Measurements from ENCODE around the gene ATL2. TPM values are rescaled to one million over a fixed set of nuclear protein-coding genes. Genes with fewer than 3 reads are reported as not detected.
"Not testable (repeated sequence)": the region's sequence is repeated elsewhere in the genome, so short reads cannot be mapped to it uniquely, and the experiment has no call there.

The ATL2 gene
- total and polyA plus RNA-seq, 9 donors: 28.1 to 44.1 (median 31.7) TPM

DNA sequence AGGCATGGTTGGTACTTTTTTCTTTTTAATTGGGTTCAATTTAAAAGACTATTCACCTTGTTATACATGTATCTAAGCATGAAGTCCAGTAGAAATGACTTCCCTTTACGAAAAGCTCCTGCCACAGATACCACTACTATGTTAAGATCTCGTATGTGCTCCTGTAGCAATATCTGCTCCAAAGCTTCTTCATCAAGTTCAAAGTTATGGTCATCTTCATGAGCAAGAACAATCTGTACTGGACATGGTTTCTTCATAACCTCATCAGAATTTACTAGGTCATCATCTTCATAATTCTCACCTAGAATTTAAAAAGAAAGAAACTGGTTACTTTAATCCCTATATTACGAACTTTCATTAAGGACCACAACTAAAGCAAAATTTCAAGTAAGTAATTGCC, 33.9 kb downstream of the ATL2 start:
- Histone ChIP-seq H3K27me3 (ENCODE audit: control insufficient read depth, insufficient read depth, low read length) (no peaks in the 10 kb centered on the region), H3K36me3 (ENCODE audit: control insufficient read depth, insufficient read depth, low read length) (peaks cover 13% of the 10 kb centered on the region), H3K4me3 (ENCODE audit: low read length) (no peak overlapping the region), H3K9me3 (replicated peaks; ENCODE audit: control insufficient read depth, low read depth, low read length) (no peaks in the 10 kb centered on the region), H3K27ac (ENCODE audit: low read length) (no peak overlapping the region), H3K4me1 (ENCODE audit: control insufficient read depth, insufficient read depth, low read length) (no peaks in the 10 kb centered on the region)
- DNase-seq: no peak
- WGBS (ENCODE audit: insufficient coverage): 86% methylated on average over 2 of the region's 3 CpGs

DNA sequence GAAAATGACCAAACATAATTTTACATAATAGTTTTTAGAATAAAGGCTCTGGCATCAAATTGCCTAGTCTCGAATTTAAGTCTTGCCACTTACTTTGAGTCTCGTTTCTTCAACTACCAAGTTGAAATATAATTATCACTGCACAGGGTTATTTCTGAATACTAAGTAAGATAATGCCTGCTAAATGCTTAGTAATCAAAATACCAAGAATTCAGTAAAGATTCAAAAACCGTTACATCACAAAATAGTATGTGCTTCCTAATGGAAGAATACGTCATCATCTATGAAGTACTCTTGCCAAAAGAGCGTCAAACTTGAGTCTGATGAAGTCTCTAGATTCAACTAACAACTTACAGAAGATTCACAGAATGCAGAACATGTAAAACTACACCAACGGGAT, 40.5 kb downstream of the ATL2 start:
- no peak for DNase-seq
- no peak overlapping the region for H3K27ac ChIP-seq (ENCODE audit: low read length)
- peaks cover 2% of the 10 kb centered on the region for H3K9me3 ChIP-seq (replicated peaks; ENCODE audit: control insufficient read depth, low read depth, low read length)
- no peaks in the 10 kb centered on the region for H3K27me3 ChIP-seq (ENCODE audit: control insufficient read depth, insufficient read depth, low read length)
- H3K4me1 ChIP-seq (ENCODE audit: control insufficient read depth, insufficient read depth, low read length): no peaks in the 10 kb centered on the region
- no peak overlapping the region for H3K4me3 ChIP-seq (ENCODE audit: low read length)
- WGBS (ENCODE audit: insufficient coverage): no CpG with 5 or more reads among the region's 6 CpGs
- H3K36me3 ChIP-seq (ENCODE audit: control insufficient read depth, insufficient read depth, low read length): peaks cover 13% of the 10 kb centered on the region

DNA sequence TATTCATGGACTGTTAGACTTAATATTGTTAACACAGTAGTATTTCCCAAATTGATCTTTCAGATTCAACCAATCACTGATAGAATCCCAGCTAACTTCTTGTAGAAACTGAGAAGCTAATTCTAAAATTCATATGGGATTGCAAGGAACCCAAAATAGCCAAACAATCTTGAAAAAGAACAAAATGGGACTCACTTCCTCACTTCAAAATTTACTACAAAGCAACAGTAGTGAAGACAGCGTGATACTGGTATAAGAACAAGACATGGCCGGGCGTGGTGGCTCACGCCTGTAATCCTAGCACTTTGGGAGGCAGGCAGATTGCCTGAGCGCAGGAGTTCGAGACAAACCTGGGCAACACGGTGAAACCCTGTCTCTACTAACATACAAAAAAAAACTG, 46.3 kb downstream of the ATL2 start:
- H3K36me3 ChIP-seq (ENCODE audit: control insufficient read depth, insufficient read depth, low read length): peaks cover 6% of the 10 kb centered on the region

DNA sequence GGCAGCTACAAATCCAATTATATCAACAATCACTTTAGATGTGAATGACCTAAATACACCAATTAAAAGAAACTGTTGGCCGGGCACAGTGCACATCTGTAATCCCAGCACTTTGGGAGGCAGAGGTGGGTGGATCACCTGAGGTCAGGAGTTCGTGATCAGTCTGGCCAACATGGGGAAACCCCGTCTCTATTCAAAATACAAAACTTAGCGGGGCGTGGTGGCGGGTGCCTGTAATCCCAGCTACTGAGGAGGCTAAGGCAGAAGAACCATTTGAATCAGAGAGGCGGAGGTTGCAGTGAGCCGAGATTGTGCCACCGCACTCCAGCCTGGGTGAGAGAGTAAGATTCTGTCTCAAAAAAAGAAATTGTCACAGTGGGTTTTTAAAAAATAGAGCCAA, 49.5 kb downstream of the ATL2 start:
- H3K36me3 ChIP-seq (ENCODE audit: control insufficient read depth, insufficient read depth, low read length): peaks cover 5% of the 10 kb centered on the region
- no peak for DNase-seq
- peaks cover 2% of the 10 kb centered on the region for H3K9me3 ChIP-seq (replicated peaks; ENCODE audit: control insufficient read depth, low read depth, low read length)
- no peaks in the 10 kb centered on the region for H3K4me1 ChIP-seq (ENCODE audit: control insufficient read depth, insufficient read depth, low read length)
- no peak overlapping the region for H3K4me3 ChIP-seq (ENCODE audit: low read length)
- 95% methylated on average over 4 of the region's 9 CpGs for WGBS (ENCODE audit: insufficient coverage)
- no peaks in the 10 kb centered on the region for H3K27me3 ChIP-seq (ENCODE audit: control insufficient read depth, insufficient read depth, low read length)
- no peak overlapping the region for H3K27ac ChIP-seq (ENCODE audit: low read length)

More for the DNA sequence above, 46.3 kb downstream of the ATL2 start:
- Histone ChIP-seq H3K4me3 (ENCODE audit: low read length) (no peak overlapping the region), H3K4me1 (ENCODE audit: control insufficient read depth, insufficient read depth, low read length) (no peaks in the 10 kb centered on the region), H3K27me3 (ENCODE audit: control insufficient read depth, insufficient read depth, low read length) (no peaks in the 10 kb centered on the region), H3K27ac (ENCODE audit: low read length) (no peak overlapping the region), H3K9me3 (replicated peaks; ENCODE audit: control insufficient read depth, low read depth, low read length) (peaks cover 2% of the 10 kb centered on the region)
- WGBS (ENCODE audit: insufficient coverage): 97% methylated on average over 6 of the region's 7 CpGs
- DNase-seq: no peak

DNA sequence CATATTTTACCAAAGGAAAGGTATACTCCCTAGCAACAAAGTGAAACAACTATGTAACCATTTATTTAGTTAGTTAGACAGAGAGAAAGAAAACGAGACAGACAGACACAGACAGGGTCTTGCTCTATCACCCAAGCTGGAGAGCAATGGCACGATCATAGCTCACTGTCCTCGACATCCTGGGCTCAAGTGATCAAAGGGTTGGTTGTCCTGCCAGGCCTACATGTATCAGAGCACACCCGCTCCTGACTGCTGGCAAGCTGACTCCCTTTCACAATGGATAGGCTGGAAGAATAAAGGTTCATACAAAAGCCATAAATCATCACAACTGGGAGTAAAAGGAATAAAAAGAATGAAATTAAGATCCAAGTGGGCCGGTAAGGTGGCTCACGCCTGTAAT, 53.5 kb downstream of the ATL2 start:
- H3K9me3 ChIP-seq (replicated peaks; ENCODE audit: control insufficient read depth, low read depth, low read length): no peaks in the 10 kb centered on the region
- H3K27me3 ChIP-seq (ENCODE audit: control insufficient read depth, insufficient read depth, low read length): no peaks in the 10 kb centered on the region
- no peak for DNase-seq
- H3K36me3 ChIP-seq (ENCODE audit: control insufficient read depth, insufficient read depth, low read length): peaks cover 2% of the 10 kb centered on the region
- no peaks in the 10 kb centered on the region for H3K4me1 ChIP-seq (ENCODE audit: control insufficient read depth, insufficient read depth, low read length)
- WGBS (ENCODE audit: insufficient coverage): 80% methylated on average over 1 of the region's 6 CpGs
- no peak overlapping the region for H3K4me3 ChIP-seq (ENCODE audit: low read length)
- H3K27ac ChIP-seq (ENCODE audit: low read length): no peak overlapping the region

DNA sequence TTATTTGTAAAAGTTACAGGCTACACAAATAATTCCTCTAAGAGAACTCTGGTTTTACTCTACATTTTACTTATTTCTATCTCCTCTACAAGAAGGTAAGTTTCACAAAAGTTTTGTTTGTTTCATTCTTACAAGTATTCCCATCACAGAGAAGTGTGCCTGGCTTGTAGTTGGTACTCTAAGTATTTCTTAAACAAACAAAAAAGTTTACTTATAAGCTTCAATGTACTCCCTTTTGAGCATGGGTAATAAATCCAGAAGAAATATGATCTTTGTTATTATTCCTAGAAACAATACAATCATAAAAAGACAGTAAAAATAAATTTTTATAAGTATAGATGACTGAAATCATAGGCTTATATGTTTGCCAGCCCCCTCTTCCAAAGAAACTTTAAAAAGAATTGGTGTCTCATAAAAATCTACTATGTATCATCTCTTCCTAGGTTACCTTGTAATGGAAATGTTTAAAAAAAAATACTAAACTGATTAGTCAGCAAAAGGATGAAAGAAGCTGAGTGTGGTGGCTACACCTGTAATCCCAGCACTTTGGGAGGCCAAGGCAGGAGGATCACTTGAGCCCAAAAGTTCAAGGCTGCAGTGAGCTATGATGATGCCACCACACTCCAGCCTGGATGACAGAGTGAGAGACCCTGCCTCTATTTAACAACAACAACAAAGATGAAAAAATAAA, 54.7 kb downstream of the ATL2 start:
- Histone ChIP-seq H3K9me3 (replicated peaks; ENCODE audit: control insufficient read depth, low read depth, low read length) (no peaks in the 10 kb centered on the region), H3K36me3 (ENCODE audit: control insufficient read depth, insufficient read depth, low read length) (peaks cover 2% of the 10 kb centered on the region), H3K27ac (ENCODE audit: low read length) (no peak overlapping the region), H3K4me1 (ENCODE audit: control insufficient read depth, insufficient read depth, low read length) (no peaks in the 10 kb centered on the region), H3K27me3 (ENCODE audit: control insufficient read depth, insufficient read depth, low read length) (no peaks in the 10 kb centered on the region), H3K4me3 (ENCODE audit: low read length) (no peak overlapping the region)
- DNase-seq: no peak

DNA sequence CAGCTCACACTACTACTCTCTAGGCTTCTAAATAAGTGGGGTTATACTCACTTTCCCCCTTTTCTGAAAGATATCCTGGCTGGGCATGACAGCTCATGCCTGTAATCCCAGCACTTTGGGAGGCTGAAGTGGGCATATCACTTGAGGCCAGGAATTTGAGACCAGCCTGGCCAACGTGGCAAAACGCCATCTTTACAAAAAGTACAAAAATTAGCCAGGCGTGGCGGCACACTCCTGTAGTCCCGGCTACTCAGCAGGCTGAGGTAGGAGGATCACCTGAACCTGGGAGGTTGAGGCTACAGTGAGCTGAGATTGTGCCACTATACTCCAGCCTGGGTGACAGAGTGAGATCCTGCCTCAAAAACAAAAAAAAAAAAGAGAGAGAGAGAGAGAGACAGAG, 57.8 kb downstream of the ATL2 start:
- H3K9me3 ChIP-seq (replicated peaks; ENCODE audit: control insufficient read depth, low read depth, low read length); H3K27me3 ChIP-seq (ENCODE audit: control insufficient read depth, insufficient read depth, low read length); DNase-seq; H3K4me3 ChIP-seq (ENCODE audit: low read length); H3K4me1 ChIP-seq (ENCODE audit: control insufficient read depth, insufficient read depth, low read length); H3K27ac ChIP-seq (ENCODE audit: low read length): not testable (repeated sequence)
- H3K36me3 ChIP-seq (ENCODE audit: control insufficient read depth, insufficient read depth, low read length): peaks cover 13% of the 10 kb centered on the region
- 89% methylated on average over 5 of the region's 5 CpGs for WGBS (ENCODE audit: insufficient coverage)

DNA sequence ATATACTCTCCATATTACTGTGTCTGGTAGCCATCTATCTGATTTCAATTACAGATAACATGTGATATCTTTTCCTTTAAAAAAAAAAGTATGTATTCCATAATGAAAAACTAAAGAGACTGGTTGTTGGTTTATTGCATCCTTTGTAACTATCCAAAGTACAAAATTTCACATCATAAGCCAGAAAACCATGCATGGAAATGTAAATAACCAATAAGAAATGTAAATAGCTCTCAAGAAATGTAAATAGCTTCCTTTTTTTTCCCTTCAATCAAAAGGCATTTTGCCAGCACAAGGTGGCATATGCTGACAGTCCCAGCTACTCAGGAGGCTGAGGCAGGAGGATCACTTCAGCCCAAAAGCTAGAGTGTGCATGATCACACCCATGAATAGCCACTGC, 59.3 kb downstream of the ATL2 start:
- Histone ChIP-seq H3K36me3 (ENCODE audit: control insufficient read depth, insufficient read depth, low read length) (peaks cover 19% of the 10 kb centered on the region), H3K4me1 (ENCODE audit: control insufficient read depth, insufficient read depth, low read length) (no peaks in the 10 kb centered on the region), H3K27ac (ENCODE audit: low read length) (no peak overlapping the region), H3K27me3 (ENCODE audit: control insufficient read depth, insufficient read depth, low read length) (no peaks in the 10 kb centered on the region), H3K4me3 (ENCODE audit: low read length) (no peak overlapping the region), H3K9me3 (replicated peaks; ENCODE audit: control insufficient read depth, low read depth, low read length) (no peaks in the 10 kb centered on the region)
- DNase-seq: no peak

DNA sequence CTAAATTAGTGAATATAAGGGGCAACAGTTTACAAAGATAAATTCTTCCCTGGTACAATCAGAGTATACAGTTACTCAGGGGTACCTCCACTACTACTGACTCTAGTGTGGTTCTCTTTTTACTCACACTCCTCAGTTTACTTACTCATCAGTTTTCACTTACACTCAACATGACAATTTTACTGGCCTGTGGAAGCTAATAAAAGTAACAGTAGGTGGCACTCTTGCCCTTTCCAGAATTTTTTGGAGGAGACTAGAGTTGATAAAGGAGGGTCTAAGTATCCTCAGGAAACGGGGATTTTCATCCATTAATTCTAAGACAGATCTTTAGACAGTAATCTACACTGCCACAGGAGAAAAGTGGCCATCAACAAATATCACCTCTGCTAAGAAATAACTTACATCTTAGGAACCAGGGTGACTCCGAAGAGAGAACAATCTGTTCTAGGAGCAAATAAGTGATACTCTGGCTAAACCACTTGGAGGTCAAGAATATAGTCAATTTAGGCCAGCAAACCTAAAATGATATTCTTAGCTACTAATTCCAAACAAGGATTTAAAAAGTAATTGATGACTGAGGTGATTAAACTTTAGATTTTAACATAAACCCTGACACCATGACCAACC, 61.3 kb downstream of the ATL2 start:
- peaks cover 22% of the 10 kb centered on the region for H3K36me3 ChIP-seq (ENCODE audit: control insufficient read depth, insufficient read depth, low read length)
- H3K27ac ChIP-seq (ENCODE audit: low read length): no peak overlapping the region
- H3K4me3 ChIP-seq (ENCODE audit: low read length): no peak overlapping the region
- H3K9me3 ChIP-seq (replicated peaks; ENCODE audit: control insufficient read depth, low read depth, low read length): no peaks in the 10 kb centered on the region
- WGBS (ENCODE audit: insufficient coverage): no CpG with 5 or more reads among the region's 2 CpGs
- H3K27me3 ChIP-seq (ENCODE audit: control insufficient read depth, insufficient read depth, low read length): no peaks in the 10 kb centered on the region
- DNase-seq: peak; percentile 74
- H3K4me1 ChIP-seq (ENCODE audit: control insufficient read depth, insufficient read depth, low read length): no peaks in the 10 kb centered on the region

DNA sequence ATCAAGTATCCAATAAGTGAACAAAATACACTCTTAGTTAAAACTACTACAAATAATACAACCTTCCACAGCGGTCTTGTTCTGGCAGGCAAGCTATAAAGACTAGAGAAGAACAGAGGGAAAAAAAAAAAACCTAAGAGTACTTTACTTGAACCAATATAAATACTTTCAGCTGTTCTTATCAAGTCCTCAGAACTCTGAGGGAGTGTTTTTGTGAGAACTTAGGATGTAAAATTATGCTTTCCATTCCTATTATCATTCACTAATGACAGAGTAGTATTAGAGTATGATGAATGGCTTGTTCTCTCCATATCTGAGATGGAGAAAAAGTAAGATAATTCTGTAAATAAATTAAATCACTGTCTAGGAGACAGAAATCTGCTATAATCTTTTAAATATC, 68.3 kb downstream of the ATL2 start:
- Histone ChIP-seq H3K9me3 (replicated peaks; ENCODE audit: control insufficient read depth, low read depth, low read length) (no peaks in the 10 kb centered on the region), H3K36me3 (ENCODE audit: control insufficient read depth, insufficient read depth, low read length) (peaks cover 17% of the 10 kb centered on the region), H3K27me3 (ENCODE audit: control insufficient read depth, insufficient read depth, low read length) (no peaks in the 10 kb centered on the region), H3K4me1 (ENCODE audit: control insufficient read depth, insufficient read depth, low read length) (no peaks in the 10 kb centered on the region), H3K4me3 (ENCODE audit: low read length) (no peak overlapping the region), H3K27ac (ENCODE audit: low read length) (no peak overlapping the region)
- no peak for DNase-seq
- no CpG with 5 or more reads among the region's 1 CpG for WGBS (ENCODE audit: insufficient coverage)

Measured in muscle of leg (tissue), 11 donors.